ENCODE results near the gene NLRP6. TPM values are rescaled to one million over a fixed set of nuclear protein-coding genes. Genes with fewer than 3 reads are reported as not detected.

NLRP6 gene
- total RNA-seq, 2 experiments from 2014 or later, result 2.5 TPM

DNA sequence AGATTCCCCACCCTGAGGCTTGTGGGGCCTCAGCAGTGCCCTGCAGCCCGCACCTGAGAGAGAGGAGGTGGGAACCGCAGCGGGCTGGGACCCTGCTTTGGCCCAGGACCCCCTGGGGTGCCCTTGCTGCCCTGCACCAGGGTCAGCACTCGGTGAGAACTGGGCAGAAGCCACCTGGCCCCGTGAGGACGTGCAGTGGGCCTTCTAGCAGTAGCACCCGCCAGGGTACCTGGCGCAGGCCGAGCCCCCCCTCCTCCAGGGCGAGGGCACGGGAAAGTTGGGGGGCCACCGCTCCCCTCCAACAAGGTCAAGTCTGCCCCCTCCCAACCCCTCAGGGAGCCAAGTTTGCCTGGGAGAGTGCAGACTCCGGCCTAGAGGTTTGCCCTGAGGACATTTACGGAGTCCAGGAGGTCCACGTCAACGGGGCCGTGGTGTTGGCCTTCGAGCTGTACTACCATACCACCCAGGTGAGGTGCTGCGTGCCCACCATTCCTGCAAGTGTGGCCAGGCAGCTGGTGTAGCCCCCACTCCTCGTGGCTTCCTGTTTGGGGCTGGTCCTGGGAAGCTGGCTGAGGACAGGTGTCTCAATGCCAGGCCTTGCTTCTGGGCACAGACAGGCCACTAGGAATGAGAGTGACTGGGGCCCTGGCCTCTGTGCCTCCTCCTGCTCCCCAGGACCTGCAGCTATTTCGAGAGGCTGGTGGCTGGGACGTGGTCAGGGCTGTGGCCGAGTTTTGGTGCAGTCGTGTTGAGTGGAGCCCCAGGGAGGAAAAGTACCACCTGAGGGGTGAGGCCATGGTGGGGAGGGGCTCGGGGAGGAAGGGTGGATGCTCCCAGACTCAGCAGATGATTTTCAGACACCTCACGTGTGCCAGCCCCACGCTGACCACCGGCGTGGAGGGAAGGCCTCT, 14.3 kb downstream of the NLRP6 start:
- peaks cover 29% of the 10 kb centered on the region for H3K4me1 Mint-ChIP-seq
- ChIA-PET CTCF (no interaction called here), POLR2A (interaction anchor here (1.0 to 1.5 kb wide), 2 partner anchors 11 to 24 kb away, joined by 3 to 4 read pairs; no protein-coding TSS in a partner anchor)
- no peak overlapping the region for H3K27ac Mint-ChIP-seq
- peaks cover 15% of the 10 kb centered on the region for H3K36me3 Mint-ChIP-seq (ENCODE audit: low read depth)
- DNase-seq, result no peak
- no peak overlapping the region for H3K4me3 Mint-ChIP-seq
- H3K27me3 Mint-ChIP-seq, result peaks cover 2% of the 10 kb centered on the region
- H3K9me3 Mint-ChIP-seq, result no peaks in the 10 kb centered on the region

DNA sequence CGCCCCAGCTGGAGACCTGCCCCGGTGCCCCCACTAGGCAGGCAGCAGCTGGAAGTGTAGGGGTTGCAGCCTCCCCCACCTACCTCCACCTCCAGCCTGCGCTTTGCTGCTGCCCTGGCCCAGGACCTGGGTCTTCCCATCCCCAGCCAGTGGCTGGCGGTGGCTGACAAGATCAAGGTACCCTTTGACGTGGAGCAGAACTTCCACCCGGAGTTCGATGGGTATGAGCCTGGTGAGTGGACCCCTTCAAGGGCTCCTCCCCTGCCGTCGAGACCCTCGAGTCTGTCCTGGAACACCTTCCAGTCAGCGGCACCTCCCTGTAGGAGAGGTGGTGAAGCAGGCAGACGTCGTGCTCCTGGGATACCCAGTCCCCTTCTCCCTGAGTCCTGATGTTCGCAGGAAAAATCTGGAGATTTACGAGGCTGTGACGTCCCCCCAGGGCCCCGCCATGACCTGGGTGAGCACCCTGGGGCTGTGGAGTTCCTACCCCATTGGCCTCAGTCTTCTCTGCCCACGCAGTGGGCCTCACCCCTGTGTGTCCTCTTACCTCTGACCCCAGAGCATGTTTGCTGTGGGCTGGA, 15.2 kb downstream of the NLRP6 start:
- DNase-seq, result no peak
- H3K4me3 Mint-ChIP-seq, result no peak overlapping the region
- H3K27ac Mint-ChIP-seq, result no peak overlapping the region
- peaks cover 8% of the 10 kb centered on the region for H3K36me3 Mint-ChIP-seq (ENCODE audit: low read depth)
- peaks cover 30% of the 10 kb centered on the region for H3K4me1 Mint-ChIP-seq
- CTCF ChIA-PET, result interaction anchor here (1.1 to 1.5 kb wide), 2 partner anchors 13 to 42 kb away, joined by 4 read pairs; no protein-coding TSS in a partner anchor
- POLR2A ChIA-PET, result interaction anchor here (0.8 to 1.5 kb wide), 3 partner anchors 12 to 26 kb away, joined by 3 to 4 read pairs (median 3); no protein-coding TSS in a partner anchor
- H3K27me3 Mint-ChIP-seq, result peaks cover 5% of the 10 kb centered on the region
- H3K9me3 Mint-ChIP-seq, result no peaks in the 10 kb centered on the region

DNA sequence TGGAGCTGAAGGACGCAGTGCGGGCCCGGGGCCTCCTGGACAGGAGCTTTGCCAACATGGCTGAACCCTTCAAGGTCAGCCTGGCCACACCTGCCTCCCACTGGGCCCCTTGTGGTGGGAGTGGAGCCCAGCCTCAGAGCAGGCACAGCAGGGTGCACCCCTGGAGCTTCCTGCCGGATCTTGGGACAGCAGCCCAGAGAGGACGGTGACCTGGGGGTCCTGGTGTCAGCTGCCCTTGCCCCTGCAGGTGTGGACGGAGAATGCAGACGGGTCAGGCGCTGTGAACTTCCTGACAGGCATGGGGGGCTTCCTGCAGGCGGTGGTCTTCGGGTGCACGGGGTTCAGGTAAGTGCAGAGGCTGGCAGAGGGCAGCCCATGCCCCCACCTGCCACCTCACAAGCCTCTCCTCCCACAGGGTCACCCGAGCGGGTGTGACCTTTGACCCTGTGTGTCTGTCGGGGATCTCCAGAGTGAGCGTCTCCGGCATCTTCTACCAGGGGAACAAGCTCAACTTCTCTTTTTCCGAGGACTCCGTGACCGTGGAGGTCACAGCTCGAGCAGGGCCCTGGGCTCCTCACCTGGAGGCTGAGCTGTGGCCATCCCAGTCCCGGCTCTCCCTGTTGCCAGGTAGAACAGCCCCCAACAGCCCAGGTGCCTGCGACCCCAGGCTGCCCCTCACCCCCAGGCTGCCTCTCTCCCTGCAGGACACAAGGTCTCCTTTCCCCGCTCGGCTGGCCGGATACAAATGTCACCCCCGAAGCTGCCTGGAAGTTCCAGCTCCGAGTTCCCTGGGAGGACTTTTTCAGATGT, 15.8 kb downstream of the NLRP6 start:
- ChIA-PET CTCF (interaction anchor here (1.1 to 1.5 kb wide), 2 partner anchors 12 to 43 kb away, joined by 4 read pairs; no protein-coding TSS in a partner anchor), POLR2A (interaction anchor here (0.8 to 1.5 kb wide), 2 partner anchors 13 to 27 kb away, joined by 3 to 4 read pairs; no protein-coding TSS in a partner anchor)
- Mint-ChIP-seq H3K27me3 (peaks cover 5% of the 10 kb centered on the region), H3K4me3 (no peak overlapping the region), H3K36me3 (ENCODE audit: low read depth) (peaks cover 8% of the 10 kb centered on the region), H3K9me3 (no peaks in the 10 kb centered on the region), H3K27ac (no peak overlapping the region), H3K4me1 (peaks cover 33% of the 10 kb centered on the region)
- DNase-seq, result no peak

DNA sequence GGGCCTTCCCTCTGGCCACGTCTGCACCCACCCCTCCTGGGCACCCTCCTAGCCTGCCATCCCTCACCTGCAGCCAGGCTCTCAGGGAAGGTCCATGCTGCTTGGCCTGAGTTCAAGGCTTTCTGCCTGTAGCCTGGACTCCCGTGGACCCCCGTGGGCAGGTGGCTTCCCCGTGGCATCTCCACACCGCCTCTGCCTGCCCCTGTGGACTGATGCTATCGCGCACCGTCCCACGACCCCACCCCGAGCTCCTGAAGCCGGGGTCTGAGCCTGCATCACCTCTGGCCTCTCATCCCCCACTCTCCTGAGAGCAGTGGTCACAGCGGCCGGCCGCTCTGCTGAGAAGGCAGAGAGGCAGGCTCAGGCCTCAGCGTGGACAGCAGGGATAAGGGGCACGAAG, 16.6 kb downstream of the NLRP6 start:
- Mint-ChIP-seq H3K27me3 (peaks cover 6% of the 10 kb centered on the region), H3K27ac (no peak overlapping the region), H3K4me3 (no peak overlapping the region), H3K9me3 (no peaks in the 10 kb centered on the region), H3K4me1 (peaks cover 32% of the 10 kb centered on the region), H3K36me3 (ENCODE audit: low read depth) (peaks cover 8% of the 10 kb centered on the region)
- DNase-seq, result no peak
- CTCF ChIA-PET, result interaction anchor here (1.0 to 1.5 kb wide), 2 partner anchors 44 kb away, joined by 3 to 4 read pairs; no protein-coding TSS in a partner anchor
- POLR2A ChIA-PET, result interaction anchor here (0.7 to 1.1 kb wide), 2 partner anchors 12 to 153 kb away, joined by 3 read pairs; no protein-coding TSS in a partner anchor

DNA sequence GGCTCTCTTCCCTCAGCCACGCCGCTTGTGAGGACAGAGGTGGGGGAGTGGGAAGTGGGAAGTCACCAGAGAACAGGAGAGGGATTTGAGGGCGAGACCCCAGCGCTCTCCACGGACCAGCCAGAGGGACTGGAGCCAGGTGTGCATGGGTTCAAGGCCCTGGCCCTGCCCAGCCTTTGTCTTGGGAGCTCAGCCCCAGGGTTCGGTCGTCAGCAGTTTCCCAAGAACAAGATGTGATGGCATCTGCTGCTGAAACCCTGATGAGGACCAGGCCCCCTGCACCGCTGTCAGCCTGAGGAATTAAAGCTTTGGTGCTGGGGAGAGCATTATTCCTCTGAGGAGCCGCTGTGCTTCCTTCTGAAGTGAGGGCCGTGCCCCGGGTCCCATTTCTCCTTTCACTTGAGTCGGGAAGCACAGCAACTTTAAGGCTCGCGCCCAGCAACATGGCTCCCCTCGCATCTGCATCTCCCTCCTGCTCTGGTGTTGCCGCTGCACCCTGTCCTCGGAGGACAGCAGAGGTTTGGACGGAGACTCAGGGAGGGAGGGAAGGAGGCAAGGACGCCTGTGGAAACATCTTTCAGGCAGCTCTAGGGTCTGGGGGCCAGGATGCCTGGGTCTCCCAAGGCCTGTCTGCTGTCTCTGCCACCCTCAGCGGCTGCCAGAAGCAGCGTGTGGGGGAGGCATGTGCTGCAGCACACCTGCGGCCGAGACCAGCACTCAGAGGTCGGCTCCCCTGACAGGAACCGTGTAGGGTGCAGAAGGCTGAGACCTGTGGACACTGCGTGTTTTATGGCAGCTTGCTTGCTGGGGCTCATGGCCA, 17.4 kb downstream of the NLRP6 start:
- peaks cover 27% of the 10 kb centered on the region for H3K4me1 Mint-ChIP-seq
- no peak overlapping the region for H3K27ac Mint-ChIP-seq
- CTCF ChIA-PET, result interaction anchor here (1.0 kb wide), 1 partner anchor 45 kb away, joined by 3 read pairs; no protein-coding TSS in a partner anchor
- H3K27me3 Mint-ChIP-seq, result peaks cover 12% of the 10 kb centered on the region
- no peak overlapping the region for H3K4me3 Mint-ChIP-seq
- POLR2A ChIA-PET, result interaction anchor here (0.7 to 1.1 kb wide), 2 partner anchors 11 to 152 kb away, joined by 3 read pairs; no protein-coding TSS in a partner anchor
- no peaks in the 10 kb centered on the region for H3K9me3 Mint-ChIP-seq
- peaks cover 8% of the 10 kb centered on the region for H3K36me3 Mint-ChIP-seq (ENCODE audit: low read depth)
- no peak for DNase-seq

DNA sequence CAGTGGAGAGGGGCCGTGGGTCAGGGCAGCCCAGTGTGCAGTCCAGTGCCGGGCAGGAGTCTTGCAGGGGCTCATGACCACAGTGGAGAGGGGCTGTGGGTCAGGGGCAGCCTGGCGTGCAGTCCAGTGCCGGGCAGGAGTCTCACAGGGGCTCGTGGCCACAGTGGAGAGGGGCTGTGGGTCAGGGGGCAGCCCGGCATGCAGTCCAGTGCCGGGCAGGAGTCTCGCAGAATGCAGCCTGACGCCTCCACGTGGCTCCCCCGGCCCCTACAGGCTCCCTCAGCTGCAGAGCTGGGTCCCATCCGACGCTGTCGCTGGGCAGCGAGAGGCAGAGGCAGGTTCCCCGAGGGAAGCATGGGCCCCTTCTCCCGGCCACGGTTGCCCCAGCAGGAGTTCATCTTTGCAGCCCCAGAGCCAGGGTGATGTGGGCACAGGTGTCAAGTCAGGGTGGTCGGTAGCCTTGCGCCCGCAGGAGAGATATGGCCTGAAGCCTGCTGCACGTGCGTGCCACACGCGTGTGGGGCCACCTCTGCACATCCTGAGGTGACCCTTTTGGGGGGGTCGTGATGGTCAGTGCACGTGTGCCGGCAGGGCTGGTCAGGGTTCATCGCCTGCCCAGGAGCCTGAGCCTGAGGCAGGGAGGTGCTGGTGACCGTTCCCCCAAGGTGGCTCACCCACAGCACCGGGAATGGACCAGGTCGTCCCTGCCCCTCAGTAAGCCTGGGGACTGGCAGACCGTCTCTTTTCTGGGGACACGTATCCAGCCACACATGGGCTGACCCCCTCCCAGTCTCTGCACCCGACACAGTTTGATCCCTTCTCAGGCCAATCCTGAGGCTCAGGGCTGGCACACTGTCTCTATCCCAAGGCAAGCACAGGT, 18.2 kb downstream of the NLRP6 start:
- H3K36me3 Mint-ChIP-seq (ENCODE audit: low read depth), result peaks cover 2% of the 10 kb centered on the region
- POLR2A ChIA-PET, result no interaction called here
- CTCF ChIA-PET, result no interaction called here
- peaks cover 17% of the 10 kb centered on the region for H3K27me3 Mint-ChIP-seq
- no peaks in the 10 kb centered on the region for H3K9me3 Mint-ChIP-seq
- peaks cover 23% of the 10 kb centered on the region for H3K4me1 Mint-ChIP-seq
- no peak for DNase-seq
- no peak overlapping the region for H3K4me3 Mint-ChIP-seq
- no peak overlapping the region for H3K27ac Mint-ChIP-seq

DNA sequence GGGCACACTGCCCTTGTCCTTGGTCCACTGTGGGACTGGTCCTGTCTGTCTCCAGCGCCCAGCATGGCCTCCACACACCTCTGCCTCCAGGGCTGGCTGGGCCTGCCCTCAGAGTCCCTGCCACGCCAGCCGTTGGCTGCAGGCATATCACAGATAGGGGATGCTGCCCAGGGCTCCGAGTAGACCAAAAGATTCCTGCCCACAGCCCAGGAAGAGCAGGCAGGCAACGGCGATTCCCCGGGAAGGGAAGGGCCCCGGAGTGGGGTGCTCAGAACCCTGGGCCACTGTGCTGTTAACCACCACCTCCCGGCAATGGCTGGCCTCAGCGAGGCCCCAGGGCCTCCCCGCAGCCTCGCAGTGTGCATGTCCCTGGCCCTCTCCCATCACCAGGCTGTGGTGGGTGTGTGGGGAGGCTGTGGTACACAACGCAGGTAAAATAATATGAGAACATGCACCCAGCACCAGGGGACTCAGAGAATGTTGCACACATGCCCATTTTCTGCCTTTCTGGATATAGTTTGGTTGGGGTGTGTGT, 18.9 kb downstream of the NLRP6 start:
- no peak for DNase-seq
- Mint-ChIP-seq H3K27ac (peak overlapping the region; percentile 54), H3K4me3 (peak overlapping the region; percentile 27), H3K4me1 (peaks cover 21% of the 10 kb centered on the region), H3K27me3 (peaks cover 17% of the 10 kb centered on the region), H3K9me3 (no peaks in the 10 kb centered on the region), H3K36me3 (ENCODE audit: low read depth) (no peaks in the 10 kb centered on the region)
- ChIA-PET CTCF (interaction anchor here (0.5 to 1.0 kb wide), 2 partner anchors 46 to 66 kb away, joined by 3 read pairs; no protein-coding TSS in a partner anchor), POLR2A (no interaction called here)

DNA sequence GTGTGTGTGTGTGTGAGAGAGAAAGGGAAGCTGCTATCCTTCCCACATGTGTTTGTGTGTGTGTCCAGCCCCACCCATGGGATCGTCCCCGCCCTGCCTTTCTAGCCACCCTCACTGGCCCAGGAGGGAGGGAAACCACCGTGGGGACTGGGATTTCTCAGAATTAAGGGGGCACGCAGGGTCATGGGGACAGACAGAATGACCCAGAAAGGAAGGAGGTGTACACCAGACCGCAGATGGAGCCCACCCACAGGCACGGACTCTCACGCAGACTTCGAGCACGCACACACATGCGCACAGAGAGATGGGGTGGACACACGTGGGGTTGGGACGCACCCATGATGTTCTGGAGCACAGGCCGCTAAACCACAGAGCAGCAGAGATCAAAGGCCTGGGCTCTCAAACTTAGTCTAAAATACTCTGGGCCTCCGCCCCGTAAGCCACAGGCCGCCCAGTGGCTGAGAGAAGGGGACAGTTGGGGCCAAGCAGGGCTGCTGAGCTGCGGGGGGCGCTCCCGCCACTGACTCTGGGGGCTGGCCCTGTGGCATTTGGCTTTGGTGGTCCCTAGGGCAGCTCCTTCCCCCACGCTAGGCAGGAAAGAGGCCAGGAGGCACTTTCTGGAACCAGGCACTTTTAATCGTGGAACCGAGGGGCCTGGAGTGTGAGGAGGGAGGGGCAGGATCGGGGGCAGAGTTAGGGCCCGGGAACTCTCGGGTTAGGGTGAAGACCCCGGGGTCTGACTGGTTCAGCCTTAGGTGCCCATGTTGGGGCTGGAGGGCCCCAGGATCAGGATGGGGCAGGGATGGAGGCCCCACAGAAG, 19.6 kb downstream of the NLRP6 start:
- Mint-ChIP-seq H3K36me3 (ENCODE audit: low read depth) (no peaks in the 10 kb centered on the region), H3K27ac (peak overlapping the region; percentile 54), H3K9me3 (no peaks in the 10 kb centered on the region), H3K4me3 (peak overlapping the region; percentile 27), H3K4me1 (peaks cover 23% of the 10 kb centered on the region), H3K27me3 (peaks cover 18% of the 10 kb centered on the region)
- POLR2A ChIA-PET, result no interaction called here
- CTCF ChIA-PET, result interaction anchor here (0.5 to 1.0 kb wide), 2 partner anchors 47 to 66 kb away, joined by 3 read pairs; no protein-coding TSS in a partner anchor
- peak; percentile 54 for DNase-seq

DNA sequence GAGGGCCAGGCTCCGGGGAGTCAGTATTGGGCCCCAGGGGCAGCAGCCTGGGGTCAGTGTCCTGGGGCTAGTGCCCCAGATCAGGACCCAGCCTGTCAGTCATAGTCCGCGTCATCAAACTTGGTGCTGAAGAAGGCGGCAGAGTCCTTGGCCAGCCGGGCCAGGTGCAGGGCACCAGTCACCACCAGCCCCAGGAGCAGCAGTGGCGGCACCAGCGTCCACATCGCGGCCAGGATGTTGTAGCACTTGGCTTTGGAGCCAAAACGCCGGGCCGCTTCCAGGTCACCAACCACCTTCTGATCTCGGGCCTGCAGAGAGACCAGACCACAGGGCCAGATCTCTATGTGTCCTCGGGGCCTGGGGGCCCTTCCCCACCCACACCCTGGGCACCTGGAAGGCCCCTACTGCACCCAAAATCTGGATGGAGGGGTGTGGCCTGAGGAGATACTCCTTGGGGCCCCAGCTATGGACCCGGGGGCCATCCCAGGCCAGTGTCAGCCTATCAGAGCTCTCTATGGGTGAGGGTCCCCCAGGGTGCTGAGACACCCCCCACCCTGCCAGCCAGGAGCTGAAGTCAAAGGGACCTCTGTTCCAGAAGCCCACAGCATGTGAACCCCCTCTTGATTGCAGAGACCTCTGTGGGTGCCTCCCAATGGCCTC, 20.3 kb downstream of the NLRP6 start:
- CTCF ChIA-PET, result no interaction called here
- Mint-ChIP-seq H3K4me3 (no peak overlapping the region), H3K9me3 (no peaks in the 10 kb centered on the region), H3K27me3 (peaks cover 20% of the 10 kb centered on the region), H3K36me3 (ENCODE audit: low read depth) (no peaks in the 10 kb centered on the region), H3K27ac (no peak overlapping the region), H3K4me1 (peaks cover 25% of the 10 kb centered on the region)
- no peak for DNase-seq
- POLR2A ChIA-PET, result interaction anchor here (0.7 to 1.3 kb wide), 5 partner anchors 9 to 91 kb away, joined by 3 to 6 read pairs (median 4); partner anchors contain the start of genes BET1L, IFITM2 and RIC8A
